ENCODE results near the gene BCAS1. TPM values are rescaled to one million over a fixed set of nuclear protein-coding genes. Genes with fewer than 3 reads are reported as not detected.

The BCAS1 gene
- total and polyA plus RNA-seq, 2 donors (not counting 3 experiments of a cell fraction or from before 2014, with no cell fraction given): not detected

- POLR2A ChIA-PET: no interaction called here
- DNase-seq (ENCODE audit: low read depth, low spot score) (no peak), FAIRE-seq (no peak)
- no peak overlapping the region for H2AFZ ChIP-seq (ENCODE audit: low read depth, low read length)
- no peak overlapping the region for H3K27ac ChIP-seq (ENCODE audit: insufficient read depth, low read depth, low read length)
- dilution Hi-C loops (cut with MboI; ENCODE audit: extremely low pct_ligation_motif_present, low sequenced_read_pairs): no loop called here
- no peaks in the 10 kb centered on the region for H3K9me3 ChIP-seq (replicated peaks; ENCODE audit: control insufficient read depth, insufficient read depth, low read length)
- H3K36me3 ChIP-seq (ENCODE audit: control insufficient read depth in 2 of 2, extremely low read depth in 1 of 2, insufficient read depth in 2 of 2, low read length in 2 of 2): no peaks in the 10 kb centered on the region
- TF ChIP-seq GATA2 (IDR thresholded peaks at IDR 0.05; ENCODE audit: insufficient read depth, insufficient read length, low read depth, low read length) (no peak), POLR2AphosphoS5 (IDR thresholded peaks at IDR 0.05; ENCODE audit: insufficient read depth, low read depth, low read length) (no peak), CTCF (IDR thresholded peaks at IDR 0.05; ENCODE audit: extremely low read depth in 1 of 2, insufficient read depth in 1 of 2, low read depth in 1 of 2, low read length in 2 of 2) (no peak), MYC (IDR thresholded peaks at IDR 0.05; ENCODE audit: low read depth, low read length) (no peak), POLR2A (IDR thresholded peaks at IDR 0.05; ENCODE audit: low read depth, low read length) (no peak), FOS (IDR thresholded peaks at IDR 0.05; ENCODE audit: borderline replicate concordance, insufficient read depth, low read length) (no peak)
- no peak overlapping the region for H3K4me2 ChIP-seq (ENCODE audit: insufficient read depth, low read length)
- H3K4me3 ChIP-seq (replicated peaks in 1 of 3; ENCODE audit: insufficient read depth in 1 of 3, low read depth in 1 of 3, low read length in 3 of 3): no peak overlapping the region
- H3K27me3 ChIP-seq (ENCODE audit: control insufficient read depth in 2 of 2, insufficient read depth in 2 of 2, low read length in 2 of 2): no peaks in the 10 kb centered on the region
- no peak overlapping the region for H3K9ac ChIP-seq (replicated peaks; ENCODE audit: extremely low read depth, insufficient read depth, low read length)
- CTCF ChIA-PET: no interaction called here
- H3K4me1 ChIP-seq (ENCODE audit: control insufficient read depth, extremely low read depth, insufficient read depth, low read length): no peaks in the 10 kb centered on the region
- BruUV-seq (replicated peaks): no TSS peak
- no peaks in the 10 kb centered on the region for H3K79me2 ChIP-seq (ENCODE audit: control insufficient read depth, insufficient read depth, low read length)
- no peaks in the 10 kb centered on the region for H4K20me1 ChIP-seq (replicated peaks; ENCODE audit: control insufficient read depth, extremely low read depth, insufficient read depth, low read length)
- intact Hi-C loops (cut with micrococcal nuclease): no loop called here
- no peaks in the 10 kb centered on the region for H3K9me1 ChIP-seq (replicated peaks; ENCODE audit: control insufficient read depth, extremely low read depth, insufficient read depth, low read length)
Observed at GRCh38 chr20:54111460-54111859, 41.1 kb upstream of the BCAS1 start.

- Histone ChIP-seq H3K4me1 (ENCODE audit: control insufficient read depth, extremely low read depth, insufficient read depth, low read length) (no peaks in the 10 kb centered on the region), H3K79me2 (ENCODE audit: control insufficient read depth, insufficient read depth, low read length) (no peaks in the 10 kb centered on the region), H3K4me3 (replicated peaks in 1 of 3; ENCODE audit: insufficient read depth in 1 of 3, low read depth in 1 of 3, low read length in 3 of 3) (no peak overlapping the region), H3K4me2 (ENCODE audit: insufficient read depth, low read length) (no peak overlapping the region), H3K9me1 (replicated peaks; ENCODE audit: control insufficient read depth, extremely low read depth, insufficient read depth, low read length) (no peaks in the 10 kb centered on the region), H3K27ac (ENCODE audit: insufficient read depth, low read depth, low read length) (no peak overlapping the region), H3K9ac (replicated peaks; ENCODE audit: extremely low read depth, insufficient read depth, low read length) (no peak overlapping the region), H2AFZ (ENCODE audit: low read depth, low read length) (no peak overlapping the region), H3K27me3 (ENCODE audit: control insufficient read depth in 2 of 2, insufficient read depth in 2 of 2, low read length in 2 of 2) (peaks cover 0 to 3% of the 10 kb centered on the region in 2 experiments), H3K9me3 (replicated peaks; ENCODE audit: control insufficient read depth, insufficient read depth, low read length) (no peaks in the 10 kb centered on the region), H3K36me3 (ENCODE audit: control insufficient read depth in 2 of 2, extremely low read depth in 1 of 2, insufficient read depth in 2 of 2, low read length in 2 of 2) (no peaks in the 10 kb centered on the region), H4K20me1 (replicated peaks; ENCODE audit: control insufficient read depth, extremely low read depth, insufficient read depth, low read length) (no peaks in the 10 kb centered on the region)
- FAIRE-seq: no peak
- ChIA-PET CTCF (interaction anchor here (1.1 kb wide), 1 partner anchor 11 kb away, joined by 3 read pairs; no protein-coding TSS in a partner anchor), POLR2A (no interaction called here)
- intact Hi-C loops (cut with micrococcal nuclease): no loop called here
- dilution Hi-C loops (cut with MboI; ENCODE audit: extremely low pct_ligation_motif_present, low sequenced_read_pairs): no loop called here
- no peak for TF ChIP-seq JUN (IDR thresholded peaks at IDR 0.05; ENCODE audit: borderline replicate concordance, insufficient read depth, insufficient read length, low read depth)
- no peak for TF ChIP-seq POLR2A (IDR thresholded peaks at IDR 0.05; ENCODE audit: low read depth, low read length)
- TF ChIP-seq MAX (IDR thresholded peaks at IDR 0.05; ENCODE audit: insufficient read depth, insufficient read length): no peak
- TF ChIP-seq MYC (IDR thresholded peaks at IDR 0.05; ENCODE audit: low read depth, low read length): no peak
- TF ChIP-seq POLR2AphosphoS5 (IDR thresholded peaks at IDR 0.05; ENCODE audit: insufficient read depth, low read depth, low read length): no peak
- no peak for TF ChIP-seq CTCF (IDR thresholded peaks at IDR 0.05; ENCODE audit: extremely low read depth in 1 of 2, insufficient read depth in 1 of 2, low read depth in 1 of 2, low read length in 2 of 2)
- TF ChIP-seq FOS (IDR thresholded peaks at IDR 0.05; ENCODE audit: borderline replicate concordance, insufficient read depth, low read length): no peak
- no peak for TF ChIP-seq EZH2 (IDR thresholded peaks at IDR 0.05; ENCODE audit: borderline replicate concordance, low read depth, low read length, severe bottlenecking)
- no peak for TF ChIP-seq GATA2 (IDR thresholded peaks at IDR 0.05; ENCODE audit: insufficient read depth, insufficient read length, low read depth, low read length)
- no TSS peak for BruUV-seq (replicated peaks)
- DNase-seq (ENCODE audit: low read depth, low spot score): no peak
Observed at GRCh38 chr20:54110457-54110856, 40.1 kb upstream of the BCAS1 start.
